ENCODE measurements around the gene RIC1. TPM values are rescaled to one million over a fixed set of nuclear protein-coding genes. Genes with fewer than 3 reads are reported as not detected.

Gene RIC1
- total and polyA plus RNA-seq, 7 experiments from 2014 or later = 4.8 to 28.2 (median 24.4) TPM

DNA sequence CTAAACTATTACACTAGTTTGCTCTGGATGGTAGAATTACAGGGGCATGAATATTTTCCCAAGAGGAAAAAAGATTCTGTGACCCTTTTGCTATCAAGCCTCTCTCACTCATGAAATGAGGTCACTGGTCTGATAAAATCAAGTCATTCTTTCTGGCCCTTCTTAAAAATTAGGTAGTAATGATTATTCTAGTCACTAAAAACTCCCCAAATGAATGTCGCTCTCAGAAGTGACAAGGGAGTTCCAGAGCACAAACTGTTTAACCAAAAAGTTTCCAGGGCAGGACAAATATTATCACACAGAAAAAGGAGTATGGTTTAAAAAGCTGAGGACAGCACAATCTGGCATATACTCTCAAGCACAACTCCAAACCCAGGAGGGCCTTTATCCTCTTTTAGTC lies 191.5 kb downstream of the RIC1 start:
- no peak overlapping the region for H3K4me3 ChIP-seq (ENCODE audit: low read length)
- DNase-seq (no peak), ATAC-seq (no peak)
- intact Hi-C loops (cut with micrococcal nuclease) = no loop called here
- no peak overlapping the region for H3K27ac Mint-ChIP-seq
- no peaks in the 10 kb centered on the region for H3K4me1 ChIP-seq (ENCODE audit: control insufficient read depth in 2 of 2, insufficient read depth in 2 of 2, low read length in 2 of 2)
- ChIA-PET POLR2A (no interaction called here), CTCF (no interaction called here)
- H3K4me3 Mint-ChIP-seq = no peak overlapping the region
- H3K36me3 ChIP-seq (ENCODE audit: control insufficient read depth in 2 of 3, insufficient read depth in 3 of 3, low read length in 3 of 3) = peaks cover 0 to 18% (median 5%) of the 10 kb centered on the region in 3 experiments
- no peaks in the 10 kb centered on the region for H3K9me3 ChIP-seq (ENCODE audit: control insufficient read depth in 2 of 3, low read length in 3 of 3)
- H3K27me3 ChIP-seq (ENCODE audit: control insufficient read depth in 2 of 2, insufficient read depth in 2 of 2, low read length in 2 of 2) = no peaks in the 10 kb centered on the region
- H3K4me1 Mint-ChIP-seq = peaks cover 8 to 24% (median 19%) of the 10 kb centered on the region in 7 donors
- no peaks in the 10 kb centered on the region for H3K27me3 Mint-ChIP-seq
- peaks cover 8 to 56% (median 34%) of the 10 kb centered on the region in 5 donors for H3K36me3 Mint-ChIP-seq
- no peak overlapping the region for H3K27ac ChIP-seq (ENCODE audit: low read depth, low read length)
- no peaks in the 10 kb centered on the region for H3K9me3 Mint-ChIP-seq

- H3K36me3 Mint-ChIP-seq = peaks cover 0 to 45% (median 32%) of the 10 kb centered on the region in 5 donors
- Histone ChIP-seq H3K4me1 (ENCODE audit: control insufficient read depth in 2 of 2, insufficient read depth in 2 of 2, low read length in 2 of 2) (peaks cover 0 to 5% of the 10 kb centered on the region in 2 donors), H3K36me3 (ENCODE audit: control insufficient read depth in 2 of 3, insufficient read depth in 3 of 3, low read length in 3 of 3) (peaks cover 0 to 25% (median 5%) of the 10 kb centered on the region in 3 experiments), H3K4me3 (ENCODE audit: low read length) (no peak overlapping the region), H3K9me3 (ENCODE audit: control insufficient read depth in 2 of 3, low read length in 3 of 3) (no peaks in the 10 kb centered on the region), H3K27me3 (ENCODE audit: control insufficient read depth in 2 of 2, insufficient read depth in 2 of 2, low read length in 2 of 2) (no peaks in the 10 kb centered on the region), H3K27ac (ENCODE audit: low read depth, low read length) (no peak overlapping the region)
- H3K27me3 Mint-ChIP-seq = no peaks in the 10 kb centered on the region
- ATAC-seq (no peak), DNase-seq (no peak)
- intact Hi-C loops (cut with micrococcal nuclease) = no loop called here
- H3K4me3 Mint-ChIP-seq = no peak overlapping the region
- CTCF ChIA-PET = interaction anchor here (2.1 kb wide), 1 partner anchor 229 kb away, joined by 5 read pairs; no protein-coding TSS in a partner anchor
- H3K4me1 Mint-ChIP-seq = peaks cover 16 to 50% (median 35%) of the 10 kb centered on the region in 7 donors
- no peaks in the 10 kb centered on the region for H3K9me3 Mint-ChIP-seq
- POLR2A ChIA-PET = interaction anchor here (0.6 kb wide), 1 partner anchor 252 kb away, joined by 4 read pairs; no protein-coding TSS in a partner anchor
- peak overlapping the region in 2 of 9 donors; percentile 4 to 53 for H3K27ac Mint-ChIP-seq
These were observed 196.3 kb downstream of the RIC1 start for GRCh38 chr9:5825223-5825622.

Other genes starting within 250 kb of the RIC1 start
- 10 to 100 TPM; 15.8 to 31.7 (median 16.8) TPM for gene PLGRKT, start 191.2 kb upstream of the RIC1 start, total RNA-seq
- 10 to 100 TPM; 41.9 to 79.6 TPM for gene PLGRKT, start 191.2 kb upstream of the RIC1 start, polyA plus RNA-seq
- 10 to 100 TPM in 1 of 5 experiments, 1 to 10 TPM in 4; 2.9 to 38.7 (median 7.8) TPM for gene CD274, start 178.6 kb upstream of the RIC1 start, total RNA-seq
- gene CD274, start 178.6 kb upstream of the RIC1 start, polyA plus RNA-seq = 1 to 10 TPM; 2.0 to 3.1 TPM
- 1 to 10 TPM in 1 of 5 experiments, under 1 TPM in 4; 0.16 to 7.4 (median 0.32) TPM for gene PDCD1LG2, start 118.6 kb upstream of the RIC1 start, total RNA-seq
- gene PDCD1LG2, start 118.6 kb upstream of the RIC1 start, polyA plus RNA-seq = not detected
- 10 to 100 TPM in 4 of 5 experiments, 1 to 10 TPM in 1; 9.5 to 37.1 (median 20.0) TPM for gene ERMP1, start 204.0 kb downstream of the RIC1 start, total RNA-seq
- 1 to 10 TPM; 7.3 to 9.7 TPM for gene ERMP1, start 204.0 kb downstream of the RIC1 start, polyA plus RNA-seq